SH-SY5Y (cell line): Measurements from ENCODE around the gene NR6A1.

ENCODE experiments used
- GATA2 ChIP-seq: IDR thresholded peaks from 2 replicates; pipeline ENCODE4 v1.6.1; 2011; ENCODE audit warnings: mild to moderate bottlenecking, low read depth, low read length
- GATA3 ChIP-seq: IDR thresholded peaks from 2 replicates; pipeline ENCODE4 v1.6.1; 2011; ENCODE audit warnings: low read depth, mild to moderate bottlenecking, low read length, moderate library complexity

DNA sequence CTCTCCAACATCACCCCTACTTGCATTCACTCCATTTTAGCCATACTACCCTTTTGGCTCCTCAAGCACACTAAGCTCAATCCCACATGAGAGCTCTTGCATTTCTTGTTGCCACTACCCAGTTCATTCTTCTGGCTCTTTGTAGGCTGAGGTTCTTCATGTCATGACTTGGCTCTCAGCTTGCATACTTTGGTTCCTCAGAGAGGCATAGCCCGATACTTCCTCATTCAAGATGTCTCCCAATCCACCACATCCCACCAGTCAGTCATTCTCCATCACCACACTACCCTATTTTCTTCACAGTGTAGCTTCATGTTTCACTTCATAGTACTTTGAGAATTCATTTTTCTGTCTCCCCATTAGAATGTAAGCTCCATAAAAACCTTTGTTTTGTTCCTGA is 116.7 kb downstream of the NR6A1 start:
- TF ChIP-seq GATA2 (no peak), GATA3 (no peak)
